Retinal pigment epithelial cell (primary cell): ENCODE results near the gene YIF1A.

Experiments
- DNase-seq: peaks from one replicate; pipeline ENCODE4 v3.0.0-alpha.2; 2010; ENCODE audit warnings: low read depth
- H3K4me3 ChIP-seq: 2 replicates; pipeline ENCODE4 v1.5.1; 2011; ENCODE audit warnings: mild to moderate bottlenecking, low read length, control low read depth, moderate library complexity
- TF ChIP-seq, protein P1 (sequence below): conservative IDR thresholded peaks from 2 replicates; pipeline ENCODE4 v1.5.1; 2011; ENCODE audit warnings: low read depth, low read length, control low read depth, inconsistent platforms

The YIF1A gene

DNA sequence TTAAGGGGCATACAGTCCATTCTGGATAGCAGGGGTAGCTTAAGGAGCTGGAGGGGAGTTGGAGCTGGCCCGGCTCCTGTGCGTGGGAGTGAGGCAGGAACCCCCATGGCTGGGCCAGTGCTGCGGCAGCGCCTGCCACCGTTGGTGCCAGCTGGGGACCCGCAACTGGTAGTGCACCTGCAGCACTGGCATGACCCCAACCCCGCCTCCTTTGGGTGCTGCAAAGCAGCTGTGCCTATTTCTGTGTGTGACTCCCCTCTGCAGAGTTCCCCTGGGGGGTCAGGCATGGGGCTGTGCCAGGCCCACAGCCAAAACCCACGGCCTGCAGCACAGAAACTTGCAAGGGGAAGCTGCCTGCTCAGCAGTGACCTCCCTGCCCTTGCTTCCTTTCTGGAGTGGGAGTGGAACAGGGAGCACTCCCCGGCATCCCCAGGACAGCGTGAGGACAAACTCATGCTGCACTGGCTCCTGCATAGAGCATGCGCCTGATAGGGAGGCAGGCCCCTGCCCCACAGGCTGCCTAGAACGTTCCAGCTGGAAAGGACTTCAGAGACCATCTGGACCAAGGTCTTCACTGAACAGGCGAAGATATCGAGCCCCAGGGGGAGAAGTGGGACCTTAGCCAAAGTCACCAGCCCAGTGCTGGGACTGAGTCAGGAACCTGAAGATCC lies 46.7 kb downstream of the YIF1A start:
- TF ChIP-seq, protein P1, sequence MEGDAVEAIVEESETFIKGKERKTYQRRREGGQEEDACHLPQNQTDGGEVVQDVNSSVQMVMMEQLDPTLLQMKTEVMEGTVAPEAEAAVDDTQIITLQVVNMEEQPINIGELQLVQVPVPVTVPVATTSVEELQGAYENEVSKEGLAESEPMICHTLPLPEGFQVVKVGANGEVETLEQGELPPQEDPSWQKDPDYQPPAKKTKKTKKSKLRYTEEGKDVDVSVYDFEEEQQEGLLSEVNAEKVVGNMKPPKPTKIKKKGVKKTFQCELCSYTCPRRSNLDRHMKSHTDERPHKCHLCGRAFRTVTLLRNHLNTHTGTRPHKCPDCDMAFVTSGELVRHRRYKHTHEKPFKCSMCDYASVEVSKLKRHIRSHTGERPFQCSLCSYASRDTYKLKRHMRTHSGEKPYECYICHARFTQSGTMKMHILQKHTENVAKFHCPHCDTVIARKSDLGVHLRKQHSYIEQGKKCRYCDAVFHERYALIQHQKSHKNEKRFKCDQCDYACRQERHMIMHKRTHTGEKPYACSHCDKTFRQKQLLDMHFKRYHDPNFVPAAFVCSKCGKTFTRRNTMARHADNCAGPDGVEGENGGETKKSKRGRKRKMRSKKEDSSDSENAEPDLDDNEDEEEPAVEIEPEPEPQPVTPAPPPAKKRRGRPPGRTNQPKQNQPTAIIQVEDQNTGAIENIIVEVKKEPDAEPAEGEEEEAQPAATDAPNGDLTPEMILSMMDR = no peak
- no peak overlapping the region for H3K4me3 ChIP-seq
- no peak for DNase-seq

DNA sequence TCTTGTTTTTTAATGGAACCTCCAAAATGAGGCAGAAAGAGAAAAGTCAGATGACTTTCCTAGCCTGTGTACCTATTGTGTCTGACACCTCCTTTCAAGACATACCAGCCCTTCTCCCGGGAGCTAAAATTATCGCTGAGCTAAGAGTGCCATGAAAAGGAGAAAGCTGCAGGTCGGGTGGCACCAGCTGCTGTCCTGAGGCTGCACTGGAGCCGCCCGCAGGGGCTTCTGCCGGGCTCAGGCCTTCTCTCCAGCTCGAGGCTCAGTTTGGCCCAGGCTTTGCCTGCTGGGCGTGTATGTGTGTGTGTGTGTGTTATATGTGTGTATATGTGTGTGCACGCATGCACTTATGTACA lies 48.2 kb downstream of the YIF1A start:
- DNase-seq = no peak
- TF ChIP-seq, protein P1 = no peak
- no peak overlapping the region for H3K4me3 ChIP-seq

- DNase-seq = no peak
- no peak overlapping the region for H3K4me3 ChIP-seq
- TF ChIP-seq, protein P1 = no peak
These were observed 48.8 kb downstream of the YIF1A start for GRCh38 chr11:66239998-66240780.

- H3K4me3 ChIP-seq = no peak overlapping the region
- TF ChIP-seq, protein P1 = no peak
- no peak for DNase-seq
These were observed 49.4 kb downstream of the YIF1A start for GRCh38 chr11:66239511-66239910.

GRCh38 chr11:66238786-66239413 lies 50.0 kb downstream of the YIF1A start:
- DNase-seq = no peak
- H3K4me3 ChIP-seq = no peak overlapping the region
- TF ChIP-seq, protein P1 = no peak

DNA sequence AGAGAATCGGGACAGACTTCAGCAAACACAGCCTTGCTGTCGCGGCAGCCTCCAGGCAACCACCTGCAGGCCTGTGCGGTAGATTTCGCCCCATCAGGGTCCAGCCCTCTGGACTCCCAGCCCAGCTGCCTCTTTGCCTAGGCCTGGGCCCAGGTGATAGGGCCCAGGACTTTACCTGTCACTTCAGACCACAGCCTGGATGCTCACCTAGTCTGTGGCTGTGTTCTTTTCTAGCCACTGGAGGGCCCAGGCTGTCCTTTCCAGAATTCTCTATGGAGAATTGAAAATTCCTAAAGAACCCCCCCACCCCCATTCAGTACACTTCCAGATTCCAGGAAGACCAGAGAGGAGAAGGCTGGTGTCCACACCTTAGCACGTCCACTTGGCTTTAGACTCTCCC lies 51.1 kb downstream of the YIF1A start:
- DNase-seq = no peak
- no peak overlapping the region for H3K4me3 ChIP-seq
- TF ChIP-seq, protein P1 = no peak

DNA sequence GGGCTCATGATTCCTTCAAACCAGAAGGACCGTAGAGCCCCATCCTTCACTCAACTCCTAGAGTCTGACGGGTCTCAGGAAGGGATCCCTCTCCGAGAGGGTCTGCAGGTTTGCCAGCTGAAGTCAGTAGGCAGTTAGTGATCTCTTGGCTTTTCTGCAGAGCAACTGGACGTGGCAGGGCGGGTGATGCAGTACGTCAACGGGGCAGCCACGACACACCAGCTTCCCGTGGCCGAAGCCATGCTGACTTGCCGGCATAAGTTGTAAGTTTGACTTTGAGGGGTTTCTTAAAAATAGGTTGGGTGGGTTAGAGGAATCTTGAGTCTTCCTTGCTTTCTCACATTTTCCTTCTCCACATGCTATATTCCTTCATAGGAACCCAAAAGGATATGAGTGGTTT lies 53.8 kb downstream of the YIF1A start:
- DNase-seq = no peak
- TF ChIP-seq, protein P1 = no peak
- no peak overlapping the region for H3K4me3 ChIP-seq
